HepG2 (cell line): Measurements from ENCODE around the gene MST1R. TPM values are rescaled to one million over a fixed set of nuclear protein-coding genes. Genes with fewer than 3 reads are reported as not detected.

Experiments
- ATAC-seq: fragments of 200-7000 bp; cut with Tn5 transposase; 3 replicates; pipeline ENCODE4 v1.9.1; 2020; ENCODE audit warnings: mild to moderate bottlenecking, moderate library complexity
- BruUV-seq: library from RNA; stranded (reverse); fragments of 400-500 nt; replicated peaks from 2 replicates; lab custom pipeline; 2021; lab: Mats Ljungman, UMichigan
- CTCF ChIA-PET: fragments of 300-600 bp; formaldehyde crosslinking; extraction: SDS; loops from one replicate; lab custom pipeline; 2021; ENCODE audit warnings: low total read pairs, inconsistent platforms, low intra/inter-chr PET ratio; lab: Yijun Ruan, JAX
- POLR2A ChIA-PET: fragments of 350-600 bp; sonication (Branson Sonifier 250); formaldehyde crosslinking; loops from one replicate; lab custom pipeline; 2020; ENCODE audit warnings: antibody characterized with exemption, inconsistent platforms; lab: Yijun Ruan, JAX
- DNase-seq: peaks from one replicate; pipeline ENCODE4 v3.0.0-alpha.2; 2015; ENCODE audit warnings: low spot score
- FAIRE-seq: peaks from 3 replicates; lab custom pipeline; 2011; peaks lifted over from hg19 to GRCh38; lab: Jason Lieb, UNC
- H2AFZ ChIP-seq: one replicate; pipeline ENCODE4 v1.6.1; 2011; ENCODE audit warnings: low read length, inconsistent platforms
- H3K27ac ChIP-seq: fragments of 300-600 bp; 3 replicates; pipeline ENCODE4 v1.8.0; 2011; ENCODE audit warnings: mixed run types, mild to moderate bottlenecking, mixed read lengths, low read length, inconsistent platforms; ENCODE audit not compliant: insufficient read depth; ENCODE audit errors: extremely low read length
- H3K27me3 ChIP-seq, 2 experiments: fragments of 200-600 bp in 1 of 2; 2 replicates in 1 of 2; 3 replicates in 1 of 2; pipeline versions ENCODE4 v1.6.0 to v1.8.0; 2011; ENCODE audit warnings: low read length in 2 of 2, mild to moderate bottlenecking in 2 of 2, moderate library complexity in 2 of 2, inconsistent platforms in 1 of 2; ENCODE audit not compliant: insufficient read depth in 2 of 2, control insufficient read depth in 1 of 2
- H3K36me3 ChIP-seq, 2 experiments: fragments of 200-600 bp in 1 of 2; replicated peaks in 1 of 2; 2 replicates in 1 of 2; 3 replicates in 1 of 2; pipeline versions ENCODE4 v1.5.1 to v1.8.0; 2011; ENCODE audit warnings: low read length in 2 of 2, inconsistent platforms in 1 of 2; ENCODE audit not compliant: insufficient read depth in 2 of 2, control insufficient read depth in 1 of 2
- H3K4me1 ChIP-seq: 2 replicates; pipeline ENCODE4 v1.5.1; 2012; ENCODE audit warnings: low read length, inconsistent platforms; ENCODE audit not compliant: insufficient read depth
- H3K4me2 ChIP-seq: 2 replicates; pipeline ENCODE4 v1.6.0; 2011; ENCODE audit warnings: low read depth, low read length, inconsistent platforms
- H3K4me3 ChIP-seq, 3 experiments: fragments of 200-600 bp in 1 of 3; sonication (generic), shearing (Covaris generic) in 1 of 3; replicated peaks in 1 of 3; 2 replicates each; pipeline ENCODE4 v1.5.1; 2011 to 2016; ENCODE audit warnings: low read length in 3 of 3, inconsistent platforms in 2 of 3, low read depth in 2 of 3, mild to moderate bottlenecking in 2 of 3, control low read depth in 1 of 3, mixed read lengths in 1 of 3; ENCODE audit not compliant: insufficient read depth in 1 of 3
- H3K79me2 ChIP-seq: one replicate; pipeline ENCODE4 v1.6.1; 2011; ENCODE audit warnings: low read length, inconsistent platforms; ENCODE audit not compliant: insufficient read depth
- H3K9ac ChIP-seq: 2 replicates; pipeline ENCODE4 v1.6.0; 2011; ENCODE audit warnings: mild to moderate bottlenecking, low read depth, low read length, inconsistent platforms; ENCODE audit not compliant: insufficient read depth
- H3K9me3 ChIP-seq: 2 replicates; pipeline ENCODE4 v1.5.1; 2012; ENCODE audit warnings: mild to moderate bottlenecking, low read length
- H4K20me1 ChIP-seq: 2 replicates; pipeline ENCODE4 v1.6.0; 2011; ENCODE audit warnings: inconsistent platforms, mild to moderate bottlenecking, low read length, moderate library complexity; ENCODE audit not compliant: insufficient read depth
- REL ChIP-seq: sonication (generic); formaldehyde crosslinking; conservative IDR thresholded peaks from 2 replicates; pipeline ENCODE4 v1.8.0; 2022; ENCODE audit warnings: mild to moderate bottlenecking, missing genetic modification reagents, moderate library complexity
- ZNF333 ChIP-seq: sonication (generic); formaldehyde crosslinking; IDR thresholded peaks from 2 replicates; pipeline ENCODE4 v1.4.0; 2020; ENCODE audit warnings: mild to moderate bottlenecking, missing genetic modification reagents, borderline replicate concordance
- WGBS: methylation state at CpG from one replicate; pipeline ENCODE4 v1.1.6; 2017; ENCODE audit warnings: low lambda C conversion rate; 5-methylcytosine and 5-hydroxymethylcytosine counted together
- in situ Hi-C: cut with HindIII; loops from 2 replicates; pipeline ENCODE4 v1.10.0; 2017; ENCODE audit warnings: low pct_unique_long_range_greater_than_20kb; ENCODE audit not compliant: extremely low pct_ligation_motif_present
- intact Hi-C: fragments of 100-400 bp; cut with micrococcal nuclease; formaldehyde crosslinking; loops from one replicate; pipeline ENCODE4 v1.10.0; 2022; ENCODE audit not compliant: unreplicated experiment
- polyA plus RNA-seq, 8 experiments: library from polyadenylated mRNA; depleted of rRNA in 3 of 8; stranded (reverse) in 7 of 8; unstranded in 1 of 8; fragments of >200 nt; fragmentation: Illumina TruSeq in 4 of 8; extraction: Trizol in 4 of 8; gene quantifications; 2 replicates each; pipeline versions ENCODE4 v1.2.1 to v1.2.3, GENCODE V29; 2011 to 2016; ENCODE audit warnings: low read depth in 4 of 8, missing spikeins in 1 of 8, mixed read lengths in 1 of 8; ENCODE audit not compliant: insufficient read depth in 1 of 8
- total RNA-seq, 5 experiments: library from RNA; depleted of rRNA; stranded (reverse); fragments of >200 nt; fragmentation: Illumina TruSeq; extraction: Trizol; gene quantifications; 2 replicates each; pipeline ENCODE4 v1.2.3, GENCODE V29; 2016; ENCODE audit warnings: low read depth in 1 of 5
- TF ChIP-seq, protein P1 (sequence below): sonication (generic); formaldehyde crosslinking; IDR thresholded peaks from 2 replicates; pipeline ENCODE4 v1.5.0; 2020; ENCODE audit warnings: mild to moderate bottlenecking, missing genetic modification reagents

MST1R gene
- total and polyA plus RNA-seq, 2 of the 13 experiments (the other 11 are each of a cell fraction or from before 2014, with no cell fraction given) = 0.11 to 0.77 TPM

DNA sequence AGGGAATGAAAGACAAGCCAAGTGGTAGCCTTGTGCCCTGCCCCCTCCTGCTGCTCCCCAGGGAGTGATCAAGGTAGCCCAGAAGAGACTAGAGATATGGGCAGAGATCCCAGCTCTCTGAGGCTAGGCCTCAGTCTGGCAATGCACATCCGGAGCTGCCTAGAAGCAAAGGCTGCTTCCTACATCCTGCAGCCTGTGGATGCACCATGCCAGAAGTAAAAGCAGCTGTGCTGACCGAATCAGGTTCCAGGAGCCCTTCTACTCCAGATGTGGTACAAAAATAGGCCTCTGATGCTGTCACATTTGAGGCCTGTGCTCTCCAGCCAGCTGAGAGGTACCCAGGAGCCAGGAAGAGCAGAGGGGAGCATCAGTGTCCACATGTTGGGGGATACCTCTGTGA, 63.3 kb downstream of the MST1R start:
- ChIA-PET POLR2A (no interaction called here), CTCF (interaction anchor here (1.9 to 2.4 kb wide), 2 partner anchors 38 to 66 kb away, joined by 8 to 27 read pairs; partner anchors contain the start of gene INKA1)
- H3K4me1 ChIP-seq = peaks cover 41% of the 10 kb centered on the region
- no peaks in the 10 kb centered on the region for H4K20me1 ChIP-seq
- FAIRE-seq (no peak), DNase-seq (no peak), ATAC-seq (no peak)
- H3K27ac ChIP-seq = no peak overlapping the region
- H3K4me3 ChIP-seq = no peak overlapping the region
- BruUV-seq = no TSS peak
- H3K79me2 ChIP-seq = no peaks in the 10 kb centered on the region
- H3K36me3 ChIP-seq = peaks cover 4 to 27% of the 10 kb centered on the region in 2 experiments; a peak in 3 of 5 replicates
- no peak overlapping the region for H3K9ac ChIP-seq
- TF ChIP-seq REL (CRISPR knock-in tag) (no peak), ZNF333 (no peak)
- TF ChIP-seq, protein P1, sequence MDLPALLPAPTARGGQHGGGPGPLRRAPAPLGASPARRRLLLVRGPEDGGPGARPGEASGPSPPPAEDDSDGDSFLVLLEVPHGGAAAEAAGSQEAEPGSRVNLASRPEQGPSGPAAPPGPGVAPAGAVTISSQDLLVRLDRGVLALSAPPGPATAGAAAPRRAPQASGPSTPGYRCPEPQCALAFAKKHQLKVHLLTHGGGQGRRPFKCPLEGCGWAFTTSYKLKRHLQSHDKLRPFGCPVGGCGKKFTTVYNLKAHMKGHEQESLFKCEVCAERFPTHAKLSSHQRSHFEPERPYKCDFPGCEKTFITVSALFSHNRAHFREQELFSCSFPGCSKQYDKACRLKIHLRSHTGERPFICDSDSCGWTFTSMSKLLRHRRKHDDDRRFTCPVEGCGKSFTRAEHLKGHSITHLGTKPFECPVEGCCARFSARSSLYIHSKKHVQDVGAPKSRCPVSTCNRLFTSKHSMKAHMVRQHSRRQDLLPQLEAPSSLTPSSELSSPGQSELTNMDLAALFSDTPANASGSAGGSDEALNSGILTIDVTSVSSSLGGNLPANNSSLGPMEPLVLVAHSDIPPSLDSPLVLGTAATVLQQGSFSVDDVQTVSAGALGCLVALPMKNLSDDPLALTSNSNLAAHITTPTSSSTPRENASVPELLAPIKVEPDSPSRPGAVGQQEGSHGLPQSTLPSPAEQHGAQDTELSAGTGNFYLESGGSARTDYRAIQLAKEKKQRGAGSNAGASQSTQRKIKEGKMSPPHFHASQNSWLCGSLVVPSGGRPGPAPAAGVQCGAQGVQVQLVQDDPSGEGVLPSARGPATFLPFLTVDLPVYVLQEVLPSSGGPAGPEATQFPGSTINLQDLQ (CRISPR knock-in tag) = no peak
- TF ChIP-seq, all 625 proteins: peak for 0
- H3K9me3 ChIP-seq = no peaks in the 10 kb centered on the region
- no peak overlapping the region for H3K4me2 ChIP-seq
- in situ Hi-C loops (loop anchor here (5.0 kb wide), 2 partner anchors 33 to 67 kb away; no protein-coding TSS in a partner anchor), intact Hi-C loops (no loop called here)
- H3K27me3 ChIP-seq = no peaks in the 10 kb centered on the region
- H2AFZ ChIP-seq = no peak overlapping the region
- 100% methylated on average over 1 of the region's 2 CpGs for WGBS
